SKM-1 treated with dmso at 0.1 percent for 144 hours (cell line): ENCODE results near the gene UBXN6.

Source experiments
- DNase-seq: peaks from one replicate; lab custom pipeline; 2025; ENCODE audit not compliant: unreplicated experiment; lab: John Stamatoyannopoulos, UW

Gene UBXN6

GRCh38 chr19:4457654-4458395 lies at the start of gene UBXN6:
TSS of gene UBXN6 (minus strand) at chr19:4457794. CDS start at chr19:4457697, 97 bp downstream.
- DNase-seq: peak; percentile 94

GRCh38 chr19:4507150-4507452 lies 49.5 kb upstream of the UBXN6 start:
- DNase-seq: no peak

DNA sequence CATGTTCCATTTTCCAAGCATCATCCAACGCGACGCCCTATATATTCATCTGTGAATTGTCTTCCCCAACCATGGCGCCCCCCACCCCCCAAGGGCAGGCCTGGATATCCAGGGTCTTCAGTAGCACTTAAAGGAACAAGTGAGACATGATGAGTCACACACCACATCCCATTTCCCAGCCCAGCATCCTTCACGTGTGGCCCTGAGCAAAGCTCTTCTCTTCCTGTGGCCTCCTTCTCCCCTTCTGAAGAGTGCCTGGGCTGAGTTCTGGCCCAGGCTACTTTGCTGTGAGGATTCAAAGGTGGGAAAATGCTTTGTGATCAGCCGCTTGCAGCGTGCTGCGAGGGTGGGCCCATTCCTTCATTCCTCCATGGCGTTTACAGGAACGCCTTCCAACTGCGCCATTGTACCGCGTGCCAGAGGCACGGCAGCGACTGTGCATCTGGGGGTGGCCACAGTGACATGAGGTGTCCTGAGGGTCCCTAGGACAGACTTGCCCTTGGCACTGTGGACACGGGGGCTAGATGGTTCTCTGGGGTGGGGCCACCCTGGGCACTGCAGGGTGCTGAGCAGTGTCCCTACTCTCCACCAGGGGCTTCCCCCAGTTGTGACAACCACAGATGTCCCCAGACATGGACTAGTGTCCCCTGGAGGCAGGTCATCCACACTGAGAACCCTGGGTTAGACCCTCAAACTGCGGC lies 49.0 kb upstream of the UBXN6 start:
- no peak for DNase-seq

GRCh38 chr19:4505570-4506448 lies 48.2 kb upstream of the UBXN6 start:
- DNase-seq: no peak

DNA sequence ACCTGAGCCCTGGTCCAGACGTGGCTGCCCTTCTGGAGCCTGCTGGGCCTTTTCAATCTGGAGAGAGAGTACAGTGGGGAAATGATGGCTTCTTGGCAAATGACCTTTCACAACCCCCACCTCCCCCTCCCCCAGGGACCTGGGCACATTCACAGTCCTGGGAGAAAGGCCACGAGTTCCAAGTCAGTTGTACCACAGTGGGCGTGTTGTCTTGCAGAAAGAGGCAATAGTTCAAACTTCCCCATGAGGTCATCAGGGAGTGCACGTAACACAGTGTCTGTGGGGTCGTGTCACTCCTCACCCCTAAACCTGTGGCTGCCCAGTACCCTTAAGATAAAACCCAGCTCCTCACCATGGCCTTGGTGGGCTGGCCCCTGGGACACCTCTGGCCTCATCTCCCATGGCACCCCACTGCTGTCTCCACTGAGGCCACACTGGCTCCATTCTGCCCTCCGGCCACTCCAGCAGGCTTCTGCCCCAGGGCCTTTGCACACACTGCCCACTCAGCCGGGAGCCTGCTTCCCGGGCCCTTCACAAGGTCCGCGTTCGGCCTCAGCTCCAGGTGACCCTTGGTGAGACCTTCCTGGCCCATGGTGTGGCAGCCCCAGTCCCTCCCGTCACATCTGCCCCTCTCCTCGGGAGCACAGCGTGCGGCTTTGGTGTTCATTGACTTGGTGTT lies 47.4 kb upstream of the UBXN6 start:
- DNase-seq: peak; percentile 24

GRCh38 chr19:4504297-4504701 lies 46.7 kb upstream of the UBXN6 start:
- no peak for DNase-seq

GRCh38 chr19:4503825-4504170 lies 46.2 kb upstream of the UBXN6 start:
- no peak for DNase-seq

DNA sequence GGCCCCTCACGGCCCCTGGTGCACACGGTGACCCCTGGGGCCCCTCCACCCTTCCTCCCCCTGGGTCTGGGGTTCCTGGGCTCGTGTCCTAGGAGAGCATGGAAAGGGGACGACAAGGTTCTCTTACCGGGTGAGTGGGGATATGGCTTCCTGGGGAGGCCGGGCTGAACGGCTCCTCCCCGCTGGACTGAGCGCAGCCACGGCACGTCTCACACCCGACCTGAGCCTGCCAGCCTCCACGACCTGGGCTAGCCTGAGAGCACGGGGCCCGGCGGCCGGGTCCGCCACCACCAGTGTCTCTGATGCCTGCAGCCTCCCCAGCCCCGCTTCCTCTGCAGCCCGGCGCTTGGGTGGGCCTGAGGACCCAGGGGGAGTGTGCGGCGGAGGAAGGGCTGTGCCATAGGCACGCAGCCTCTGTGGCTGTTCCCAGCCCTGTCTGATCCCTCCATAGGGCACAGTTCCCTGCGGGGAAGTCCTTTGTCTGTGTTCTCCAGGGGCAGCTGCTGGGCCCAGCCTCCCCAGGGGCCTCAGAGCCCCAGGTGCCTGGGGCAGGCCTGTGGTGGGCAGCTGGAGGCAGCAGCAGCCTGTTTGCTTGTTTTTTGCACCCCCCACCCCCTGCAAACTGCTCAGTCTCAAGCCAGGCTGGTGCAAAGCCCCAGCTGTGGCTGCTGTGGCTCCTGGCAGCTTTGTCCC lies 45.7 kb upstream of the UBXN6 start:
- DNase-seq: no peak

DNA sequence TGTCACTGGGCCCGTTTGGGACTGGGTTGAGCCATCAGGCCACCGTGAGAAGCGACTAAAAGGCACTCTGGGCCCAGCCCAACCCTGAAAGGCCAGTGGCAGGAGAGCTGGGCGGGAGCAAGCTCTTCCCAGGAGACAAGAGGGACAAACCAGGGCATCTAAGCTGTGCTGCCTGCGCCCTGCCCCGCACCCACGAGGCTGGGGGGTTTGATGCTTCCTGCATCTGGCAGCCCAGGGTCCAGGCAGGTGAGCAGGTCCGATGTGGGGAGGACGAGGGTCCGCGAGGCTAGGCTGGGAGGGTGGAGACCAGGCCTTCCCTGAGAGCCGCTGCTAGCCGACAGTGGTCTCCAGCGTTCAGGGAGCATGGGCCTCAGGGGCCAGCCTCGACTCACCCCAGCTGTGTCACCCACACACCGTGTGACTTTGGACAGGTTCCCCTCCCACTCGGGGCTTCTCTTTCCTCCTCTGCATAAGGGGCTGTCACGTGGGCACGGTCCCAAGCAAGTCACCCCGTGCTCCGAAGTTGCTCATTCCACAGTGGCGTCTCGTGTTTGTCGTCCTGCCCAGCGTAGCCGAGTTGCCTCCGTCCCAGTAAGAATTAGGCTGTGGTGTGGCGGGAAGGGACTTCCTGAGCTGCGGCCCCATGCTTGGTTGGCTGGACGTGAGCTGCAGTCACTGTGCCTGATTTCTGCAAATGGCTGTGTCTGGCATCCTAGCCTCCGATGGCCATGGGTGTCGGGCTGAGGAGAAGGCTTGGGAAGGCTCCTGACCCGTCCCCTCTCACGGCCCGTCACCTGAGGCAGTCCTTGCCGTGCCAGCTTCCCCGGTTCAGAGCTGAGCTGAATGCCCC lies 44.9 kb upstream of the UBXN6 start:
- no peak for DNase-seq

DNA sequence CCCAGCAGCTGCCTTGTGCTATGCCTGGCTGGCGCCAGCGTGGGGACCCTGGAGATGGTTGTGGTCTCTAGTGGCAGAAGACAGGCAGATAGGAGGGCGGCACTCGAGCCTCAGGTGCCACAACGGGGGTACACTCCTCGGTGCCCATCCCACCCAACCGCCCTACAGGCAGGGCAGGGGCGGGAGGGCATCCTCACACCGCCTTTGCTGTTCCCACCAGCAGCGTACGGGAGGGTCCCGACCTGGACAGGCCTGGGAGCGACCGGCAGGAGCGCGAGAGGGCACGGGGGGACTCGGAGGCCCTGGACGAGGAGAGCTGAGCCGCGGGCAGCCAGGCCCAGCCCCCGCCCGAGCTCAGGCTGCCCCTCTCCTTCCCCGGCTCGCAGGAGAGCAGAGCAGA lies 44.1 kb upstream of the UBXN6 start:
- no peak for DNase-seq

DNA sequence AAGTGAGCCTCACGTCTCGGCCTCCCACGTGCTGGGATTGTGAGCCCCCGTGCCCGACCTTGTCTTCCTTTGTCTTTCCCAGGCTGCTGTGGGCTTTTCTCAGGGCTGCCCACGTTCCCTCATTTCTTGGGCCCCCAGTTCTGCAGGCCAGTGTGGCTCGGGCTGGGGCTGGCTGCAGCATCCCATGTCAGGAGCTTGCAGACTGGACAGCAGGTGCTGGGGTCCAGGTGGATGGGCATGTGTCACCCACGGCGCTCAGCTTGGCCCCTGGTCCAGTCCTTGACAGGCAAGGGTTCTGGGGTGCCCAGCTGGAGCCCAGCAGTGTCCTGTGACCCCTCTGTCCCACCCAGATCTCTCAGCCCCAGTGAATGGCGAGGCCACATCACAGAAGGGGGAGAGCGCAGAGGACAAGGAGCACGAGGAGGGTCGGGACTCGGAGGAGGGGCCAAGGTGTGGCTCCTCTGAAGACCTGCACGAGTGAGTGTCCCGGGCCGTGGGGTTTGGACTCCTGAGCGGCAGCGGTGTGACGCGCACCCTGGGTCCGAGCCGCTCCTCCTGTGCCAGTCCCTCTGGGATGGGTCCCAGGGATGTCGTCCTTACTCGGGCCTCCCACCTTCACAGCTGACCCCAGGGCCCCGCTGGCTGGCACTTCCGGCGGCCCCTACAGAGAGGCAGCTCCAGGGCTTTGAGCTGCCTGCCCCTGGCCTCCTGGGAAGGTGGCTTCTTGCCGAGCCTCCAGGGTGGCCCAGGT lies 43.4 kb upstream of the UBXN6 start:
- DNase-seq: no peak

DNA sequence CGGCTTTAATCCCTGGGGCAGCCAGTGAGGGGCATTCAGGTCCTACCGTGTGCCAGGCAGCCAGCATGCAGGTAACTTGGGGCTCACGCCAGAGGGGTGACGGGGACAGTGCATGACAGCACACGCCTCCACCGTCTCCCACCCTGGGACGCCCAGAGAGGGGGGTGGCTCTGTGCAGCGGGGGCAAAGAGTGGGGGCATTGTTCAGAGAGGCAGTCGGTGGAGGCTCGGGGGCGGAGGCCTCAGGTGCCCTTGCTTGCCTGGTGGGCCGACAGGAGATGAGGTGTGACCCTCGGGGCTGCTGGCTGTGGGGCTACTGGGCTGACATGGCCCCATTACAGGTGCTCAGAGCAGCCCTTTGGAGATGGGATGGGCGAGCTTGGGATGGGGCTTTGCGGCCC lies 42.3 kb upstream of the UBXN6 start:
- no peak for DNase-seq

DNA sequence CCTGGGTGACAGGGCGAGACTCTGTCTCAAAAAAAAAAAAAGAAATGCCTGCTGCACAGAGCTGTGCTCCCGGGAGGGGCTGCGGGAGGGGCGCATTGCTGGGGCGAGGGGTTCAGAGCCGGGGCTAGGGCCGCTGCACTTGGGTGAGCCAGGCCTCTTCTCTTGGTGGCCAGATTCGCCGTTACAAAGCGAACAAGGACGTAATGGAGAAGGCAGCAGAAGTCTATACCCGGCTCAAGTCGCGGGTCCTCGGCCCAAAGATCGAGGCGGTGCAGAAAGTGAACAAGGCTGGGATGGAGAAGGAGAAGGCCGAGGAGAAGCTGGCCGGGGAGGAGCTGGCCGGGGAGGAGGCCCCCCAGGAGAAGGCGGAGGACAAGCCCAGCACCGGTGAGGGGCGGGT lies 41.7 kb upstream of the UBXN6 start:
- no peak for DNase-seq

GRCh38 chr19:4498694-4499093 lies 41.1 kb upstream of the UBXN6 start:
- no peak for DNase-seq

DNA sequence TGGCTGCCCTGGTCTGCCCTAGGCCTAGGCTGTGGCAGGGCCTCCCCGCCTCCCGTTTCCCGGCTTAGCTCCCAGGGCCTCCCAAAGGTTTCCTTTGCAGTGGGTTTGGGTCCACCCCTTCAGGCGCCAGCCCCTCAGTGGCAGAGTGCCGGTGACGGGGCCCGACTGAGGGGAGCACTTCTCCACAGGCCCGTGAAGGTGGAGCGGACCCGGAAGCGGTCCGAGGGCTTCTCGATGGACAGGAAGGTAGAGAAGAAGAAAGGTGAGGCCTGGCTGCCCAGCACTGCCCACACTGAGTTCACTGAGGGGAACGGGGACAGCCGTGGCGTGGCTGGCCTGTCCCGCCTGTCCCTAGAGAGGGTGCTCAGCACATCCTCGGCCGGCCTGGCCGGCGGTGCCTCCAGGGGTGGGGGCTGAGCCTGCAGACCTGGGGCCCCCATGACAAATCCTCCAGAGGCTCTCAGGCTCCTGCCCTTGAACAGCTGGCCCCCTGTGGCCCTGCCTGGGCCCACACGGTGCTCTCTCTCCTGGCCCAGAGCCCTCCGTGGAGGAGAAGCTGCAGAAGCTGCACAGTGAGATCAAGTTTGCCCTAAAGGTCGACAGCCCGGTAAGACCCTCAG lies 40.3 kb upstream of the UBXN6 start:
- DNase-seq: no peak

GRCh38 chr19:4496304-4496703 lies 38.7 kb upstream of the UBXN6 start:
- DNase-seq: no peak

- no peak for DNase-seq
These were observed 37.9 kb upstream of the UBXN6 start for GRCh38 chr19:4495471-4495870.

GRCh38 chr19:4494691-4495064 lies 37.1 kb upstream of the UBXN6 start:
- no peak for DNase-seq
